Dermis lymphatic vessel endothelial cell (primary cell): ENCODE measurements around the gene BBS12. TPM values are rescaled to one million over a fixed set of nuclear protein-coding genes. Genes with fewer than 3 reads are reported as not detected.

Source experiments
- total RNA-seq: library from RNA; depleted of rRNA; stranded (reverse); fragments of >200 nt; gene quantifications from 2 replicates; pipeline ENCODE4 v1.2.1, GENCODE V29; 2014

The BBS12 gene
- total RNA-seq = 4.4 and 6.8 TPM in 2 replicates

GRCh38 chr4:122732329-122733026 lies at the start of gene BBS12:
Gene BBS12, plus strand, starts transcription at chr4:122732704. Its CDS starts 9,189 bp downstream, at chr4:122741893.

Other genes starting within 250 kb of the BBS12 start
- gene IL21, start 111.6 kb upstream of the BBS12 start, total RNA-seq = not detected in 2 replicates
- gene FGF2, start 94.1 kb downstream of the BBS12 start, total RNA-seq = 7.9 and 14.7 TPM in 2 replicates
- 4.2 and 6.5 TPM in 2 replicates for gene NUDT6, start 189.9 kb downstream of the BBS12 start, total RNA-seq